ENCODE results near the gene LAPTM5.
A peak's percentile ranks its signal among the peaks of the same experiment; 100 is the strongest.

The LAPTM5 gene

GRCh38 chr1:30737357-30738039 is 20.1 kb downstream of the LAPTM5 start:
- peak in 4 of 10 donors; percentile 6 to 62 (median 47) for DNase-seq
- intact Hi-C loops (cut with DNase I), result no loop called here

GRCh38 chr1:30735668-30736498 is 21.7 kb downstream of the LAPTM5 start:
- no peak for DNase-seq
- intact Hi-C loops (cut with DNase I), result no loop called here

- DNase-seq, result peak in 1 of 10 donors; percentile 71
Measured at GRCh38 chr1:30735124-30735523, 22.4 kb downstream of the LAPTM5 start.

GRCh38 chr1:30734580-30734979 is 23.0 kb downstream of the LAPTM5 start:
- intact Hi-C loops (cut with DNase I), result no loop called here
- DNase-seq, result no peak

More at GRCh38 chr1:30735124-30735523, 22.4 kb downstream of the LAPTM5 start:
- intact Hi-C loops (cut with DNase I), result no loop called here

GRCh38 chr1:30734106-30734505 is 23.5 kb downstream of the LAPTM5 start:
- intact Hi-C loops (cut with DNase I), result no loop called here
- DNase-seq, result peak in 1 of 10 donors; percentile 58

GRCh38 chr1:30733493-30733892 is 24.1 kb downstream of the LAPTM5 start:
- peak in 2 of 10 donors; percentile 45 to 67 for DNase-seq
- intact Hi-C loops (cut with DNase I), result no loop called here

- intact Hi-C loops (cut with DNase I), result no loop called here
Measured at GRCh38 chr1:30732277-30732996, 25.1 kb downstream of the LAPTM5 start.

GRCh38 chr1:30731806-30732276 is 25.7 kb downstream of the LAPTM5 start:
- intact Hi-C loops (cut with DNase I), result no loop called here

More at GRCh38 chr1:30732277-30732996, 25.1 kb downstream of the LAPTM5 start:
- peak in 2 of 10 donors; percentile 55 to 74 for DNase-seq

GRCh38 chr1:30731109-30731805 is 26.3 kb downstream of the LAPTM5 start:
- peak in 1 of 10 donors; percentile 75 for DNase-seq
- intact Hi-C loops (cut with DNase I), result no loop called here

More at GRCh38 chr1:30731806-30732276, 25.7 kb downstream of the LAPTM5 start:
- DNase-seq, result peak in 2 of 10 donors; percentile 37 to 41

- DNase-seq, result peak in 3 of 10 donors; percentile 80 to 89 (median 81)
- intact Hi-C loops (cut with DNase I), result no loop called here
Measured at GRCh38 chr1:30730346-30731108, 27.0 kb downstream of the LAPTM5 start.

GRCh38 chr1:30729901-30730300 is 27.7 kb downstream of the LAPTM5 start:
- intact Hi-C loops (cut with DNase I), result loop anchor here (5.0 kb wide), 1 partner anchor 182 kb away; no protein-coding TSS in a partner anchor

GRCh38 chr1:30728832-30729638 is 28.5 kb downstream of the LAPTM5 start:
- intact Hi-C loops (cut with DNase I), result loop anchor here (5.0 kb wide), 1 partner anchor 183 kb away; no protein-coding TSS in a partner anchor
- peak in 2 of 10 donors; percentile 58 to 62 for DNase-seq

More at GRCh38 chr1:30729901-30730300, 27.7 kb downstream of the LAPTM5 start:
- DNase-seq, result peak in 1 of 10 donors; percentile 71

- peak in 2 of 10 donors; percentile 38 to 64 for DNase-seq
- intact Hi-C loops (cut with DNase I), result loop anchor here (5.0 kb wide), 1 partner anchor 184 kb away; no protein-coding TSS in a partner anchor
Measured at GRCh38 chr1:30728340-30728739, 29.2 kb downstream of the LAPTM5 start.

GRCh38 chr1:30727824-30728223 is 29.8 kb downstream of the LAPTM5 start:
- intact Hi-C loops (cut with DNase I), result loop anchor here (5.0 kb wide), 1 partner anchor 184 kb away; no protein-coding TSS in a partner anchor
- DNase-seq, result peak in 1 of 10 donors; percentile 54

- peak in 3 of 10 donors; percentile 24 to 71 (median 50) for DNase-seq
- intact Hi-C loops (cut with DNase I), result loop anchor here (5.0 kb wide), 1 partner anchor 185 kb away; no protein-coding TSS in a partner anchor
Measured at GRCh38 chr1:30726773-30727684, 30.5 kb downstream of the LAPTM5 start.

GRCh38 chr1:30726236-30726635 is 31.3 kb downstream of the LAPTM5 start:
- peak in 3 of 10 donors; percentile 30 to 61 (median 50) for DNase-seq
- intact Hi-C loops (cut with DNase I), result loop anchor here (5.0 kb wide), 1 partner anchor 186 kb away; no protein-coding TSS in a partner anchor

All from posterior cingulate gyrus (tissue), 11 donors.